Measurements from ENCODE around the gene TP53I11. TPM values are rescaled to one million over a fixed set of nuclear protein-coding genes. Genes with fewer than 3 reads are reported as not detected.

Gene TP53I11
- total and polyA plus RNA-seq, 2 donors = 10.7 to 35.8 TPM

DNA sequence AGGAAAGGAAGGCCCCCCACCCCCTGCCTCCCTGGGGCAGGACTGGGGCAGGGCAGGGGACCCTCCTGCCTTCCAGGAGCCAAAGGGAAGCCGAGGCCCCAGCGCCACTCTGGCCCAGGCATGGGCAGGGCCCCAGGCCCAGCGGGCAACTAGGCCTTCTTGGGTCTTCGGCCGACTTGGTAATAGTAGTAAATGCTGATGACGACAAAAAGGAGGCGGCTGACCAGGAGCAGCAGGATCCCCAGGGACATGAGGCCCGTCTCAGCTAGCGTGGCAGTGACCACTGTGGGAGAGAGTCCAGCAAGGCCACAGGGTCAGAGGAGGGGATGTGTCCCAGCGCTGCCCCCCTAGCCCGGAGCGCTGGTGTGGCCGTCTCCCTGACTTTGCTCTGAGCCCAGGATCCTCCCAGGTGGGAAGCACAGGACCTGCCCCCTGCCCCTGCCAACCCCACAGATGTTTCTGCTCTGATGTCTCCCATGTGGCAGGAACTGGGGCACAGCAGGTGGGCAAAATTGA is 15.9 kb downstream of the TP53I11 start:
- Histone ChIP-seq H3K27ac (ENCODE audit: low read depth) (no peak overlapping the region), H3K4me1 (ENCODE audit: insufficient read depth) (no peaks in the 10 kb centered on the region), H3K4me3 (ENCODE audit: low read depth, low read length) (no peak overlapping the region), H3K36me3 (ENCODE audit: insufficient read depth) (no peaks in the 10 kb centered on the region)
- 86% methylated on average over 13 of the region's 13 CpGs for WGBS
- no peak for DNase-seq (ENCODE audit: extremely low spot score)

DNA sequence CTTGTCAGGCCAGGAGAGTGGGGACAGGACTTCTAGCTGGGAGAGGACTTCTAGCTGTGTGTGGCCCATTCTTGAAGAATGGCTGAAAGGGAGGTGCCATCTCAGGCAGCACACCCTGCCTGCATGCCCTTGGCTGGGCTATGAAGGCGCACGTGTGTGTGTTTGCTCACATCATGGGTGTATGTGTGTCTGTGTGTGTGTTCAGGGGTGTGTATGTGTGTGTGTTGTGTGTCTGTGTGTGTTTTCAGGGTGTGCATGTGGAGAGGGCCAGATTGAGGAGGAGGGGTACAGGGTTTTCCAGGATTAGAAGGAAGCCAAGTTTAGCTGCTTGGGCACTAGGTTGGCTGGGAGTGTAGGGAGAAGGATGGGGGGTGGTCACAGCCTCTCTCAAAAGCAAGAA is 16.6 kb downstream of the TP53I11 start:
- no peak overlapping the region for H3K4me3 ChIP-seq (ENCODE audit: low read depth, low read length)
- no peaks in the 10 kb centered on the region for H3K36me3 ChIP-seq (ENCODE audit: insufficient read depth)
- no peak overlapping the region for H3K27ac ChIP-seq (ENCODE audit: low read depth)
- WGBS = 75% methylated on average over 2 of the region's 2 CpGs
- DNase-seq (ENCODE audit: extremely low spot score) = no peak
- no peaks in the 10 kb centered on the region for H3K4me1 ChIP-seq (ENCODE audit: insufficient read depth)

GRCh38 chr11:44931466-44931865 is 19.2 kb downstream of the TP53I11 start:
- WGBS = 91% methylated on average over 3 of the region's 3 CpGs
- no peak overlapping the region for H3K4me3 ChIP-seq (ENCODE audit: low read depth, low read length)
- no peak for DNase-seq (ENCODE audit: extremely low spot score)
- no peaks in the 10 kb centered on the region for H3K4me1 ChIP-seq (ENCODE audit: insufficient read depth)
- no peaks in the 10 kb centered on the region for H3K36me3 ChIP-seq (ENCODE audit: insufficient read depth)
- H3K27ac ChIP-seq (ENCODE audit: low read depth) = no peak overlapping the region

DNA sequence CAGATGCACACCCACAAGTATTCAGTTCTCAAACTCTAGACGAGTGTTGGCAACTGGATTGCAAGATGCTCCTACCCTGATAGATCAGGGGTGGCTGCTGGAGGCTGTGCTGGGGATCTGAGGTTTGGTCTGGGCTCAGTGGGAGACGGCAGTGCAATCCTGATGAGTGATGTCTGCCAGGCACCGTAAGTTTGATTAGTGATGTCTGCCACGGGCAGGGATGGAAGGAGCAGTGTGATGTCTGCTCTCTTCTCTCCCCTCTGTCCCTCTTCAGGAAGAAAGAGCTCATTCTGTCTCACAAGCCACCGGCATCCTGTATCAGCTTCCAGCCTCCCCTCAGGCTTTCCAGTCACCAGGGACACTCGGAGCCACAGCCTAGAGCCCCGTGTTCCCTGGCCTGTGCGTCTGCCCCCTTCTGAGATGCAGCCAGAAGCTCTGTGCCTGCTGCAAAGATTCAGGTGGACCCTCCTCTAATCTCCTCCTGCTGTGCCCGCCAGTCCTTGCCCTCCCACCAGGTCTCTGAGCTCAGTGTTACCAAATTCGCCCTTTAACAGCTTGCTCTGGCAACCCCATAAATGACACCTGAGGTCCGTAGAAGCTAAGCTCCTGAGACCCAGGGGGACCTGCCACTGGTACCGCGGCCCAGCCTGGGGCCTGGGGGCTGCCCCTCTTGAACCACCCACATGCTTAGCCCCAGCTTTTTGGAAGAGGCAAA is 19.9 kb downstream of the TP53I11 start:
- 70% methylated on average over 13 of the region's 13 CpGs for WGBS
- no peaks in the 10 kb centered on the region for H3K36me3 ChIP-seq (ENCODE audit: insufficient read depth)
- no peak for DNase-seq (ENCODE audit: extremely low spot score)

GRCh38 chr11:44928816-44929215 is 21.9 kb downstream of the TP53I11 start:
- Histone ChIP-seq H3K27ac (ENCODE audit: low read depth) (no peak overlapping the region), H3K36me3 (ENCODE audit: insufficient read depth) (no peaks in the 10 kb centered on the region), H3K4me3 (ENCODE audit: low read depth, low read length) (no peak overlapping the region), H3K4me1 (ENCODE audit: insufficient read depth) (no peaks in the 10 kb centered on the region)
- 66% methylated on average over 4 of the region's 4 CpGs for WGBS
- no peak for DNase-seq (ENCODE audit: extremely low spot score)

More for the DNA sequence above, 19.9 kb downstream of the TP53I11 start:
- Histone ChIP-seq H3K4me1 (ENCODE audit: insufficient read depth) (no peaks in the 10 kb centered on the region), H3K4me3 (ENCODE audit: low read depth, low read length) (no peak overlapping the region), H3K27ac (ENCODE audit: low read depth) (no peak overlapping the region)

DNA sequence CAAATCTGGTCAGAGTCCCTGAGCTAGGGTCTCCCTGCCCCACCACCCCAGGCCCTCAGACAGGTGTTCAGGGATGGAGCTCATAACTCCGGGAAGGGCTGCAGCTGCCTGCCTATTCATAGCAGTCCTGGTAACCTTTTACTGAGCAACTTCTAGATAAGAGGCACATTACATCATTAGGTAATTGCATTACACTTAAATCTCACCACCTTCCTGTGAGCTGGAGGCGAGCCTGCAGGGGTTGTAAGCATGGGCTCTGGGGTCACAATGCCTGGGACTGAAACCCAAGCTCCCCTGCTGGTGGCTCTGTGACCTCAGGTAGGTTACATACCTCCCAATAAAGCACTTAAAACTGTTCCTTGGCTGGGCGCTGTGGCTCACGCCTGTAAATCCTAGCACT is 22.5 kb downstream of the TP53I11 start:
- no peak overlapping the region for H3K27ac ChIP-seq (ENCODE audit: low read depth)
- no peaks in the 10 kb centered on the region for H3K36me3 ChIP-seq (ENCODE audit: insufficient read depth)
- WGBS = 85% methylated on average over 4 of the region's 4 CpGs

GRCh38 chr11:44927174-44927661 is 23.5 kb downstream of the TP53I11 start:
- Histone ChIP-seq H3K4me1 (ENCODE audit: insufficient read depth) (no peaks in the 10 kb centered on the region), H3K4me3 (ENCODE audit: low read depth, low read length) (no peak overlapping the region), H3K36me3 (ENCODE audit: insufficient read depth) (no peaks in the 10 kb centered on the region), H3K27ac (ENCODE audit: low read depth) (no peak overlapping the region)
- 35% methylated on average over 16 of the region's 16 CpGs for WGBS
- no peak for DNase-seq (ENCODE audit: extremely low spot score)

More for the DNA sequence above, 22.5 kb downstream of the TP53I11 start:
- no peak overlapping the region for H3K4me3 ChIP-seq (ENCODE audit: low read depth, low read length)
- no peak for DNase-seq (ENCODE audit: extremely low spot score)
- H3K4me1 ChIP-seq (ENCODE audit: insufficient read depth) = no peaks in the 10 kb centered on the region

DNA sequence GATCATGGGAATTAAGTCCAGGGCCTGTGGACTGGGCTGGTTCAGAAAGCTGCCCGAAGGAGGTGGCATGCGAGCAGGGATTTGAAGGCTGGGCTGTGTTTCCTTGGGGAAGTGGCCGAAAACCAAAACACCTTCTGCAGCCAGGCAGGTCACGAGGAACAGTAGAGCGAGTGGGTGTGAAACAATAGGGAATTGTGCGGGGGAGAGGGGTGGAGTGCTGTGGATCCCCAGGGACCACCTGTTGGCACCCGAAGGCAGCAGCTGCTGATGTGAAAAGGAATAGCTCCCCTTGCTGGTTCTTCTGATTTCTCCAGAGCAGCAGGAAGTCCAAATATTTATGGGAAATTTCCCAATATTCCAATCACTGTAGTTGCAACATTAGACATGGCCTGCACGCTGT is 24.6 kb downstream of the TP53I11 start:
- WGBS = 78% methylated on average over 8 of the region's 8 CpGs
- Histone ChIP-seq H3K27ac (ENCODE audit: low read depth) (no peak overlapping the region), H3K4me3 (ENCODE audit: low read depth, low read length) (no peak overlapping the region), H3K4me1 (ENCODE audit: insufficient read depth) (no peaks in the 10 kb centered on the region), H3K36me3 (ENCODE audit: insufficient read depth) (no peaks in the 10 kb centered on the region)
- no peak for DNase-seq (ENCODE audit: extremely low spot score)

GRCh38 chr11:44923806-44924205 is 26.9 kb downstream of the TP53I11 start:
- DNase-seq (ENCODE audit: extremely low spot score) = no peak
- 87% methylated on average over 3 of the region's 3 CpGs for WGBS
- Histone ChIP-seq H3K36me3 (ENCODE audit: insufficient read depth) (no peaks in the 10 kb centered on the region), H3K4me1 (ENCODE audit: insufficient read depth) (no peaks in the 10 kb centered on the region), H3K4me3 (ENCODE audit: low read depth, low read length) (no peak overlapping the region), H3K27ac (ENCODE audit: low read depth) (no peak overlapping the region)

DNA sequence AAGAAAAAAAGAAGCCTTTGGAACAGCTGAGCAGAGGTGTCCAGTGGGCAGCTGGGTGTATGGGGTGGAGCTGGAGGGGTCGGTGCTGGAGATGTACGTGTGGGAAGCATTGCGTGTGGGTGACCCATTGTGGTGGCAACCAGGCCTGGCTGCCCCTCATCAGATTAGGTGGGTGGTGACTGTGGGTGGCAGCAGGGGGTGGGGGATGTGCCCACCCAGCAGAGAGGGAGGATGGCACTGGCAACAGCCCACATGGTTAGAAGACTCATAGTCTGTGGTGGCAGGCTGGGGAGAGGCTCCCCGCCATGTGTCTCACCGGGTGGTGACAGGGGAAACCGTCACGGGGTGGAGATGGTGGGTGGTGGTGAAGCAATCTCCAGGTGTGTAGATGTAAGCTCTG is 27.6 kb downstream of the TP53I11 start:
- H3K27ac ChIP-seq (ENCODE audit: low read depth) = no peak overlapping the region
- H3K4me3 ChIP-seq (ENCODE audit: low read depth, low read length) = no peak overlapping the region
- H3K4me1 ChIP-seq (ENCODE audit: insufficient read depth) = no peaks in the 10 kb centered on the region
- no peaks in the 10 kb centered on the region for H3K36me3 ChIP-seq (ENCODE audit: insufficient read depth)
- no peak for DNase-seq (ENCODE audit: extremely low spot score)
- 73% methylated on average over 7 of the region's 7 CpGs for WGBS

GRCh38 chr11:44920451-44920850 is 30.2 kb downstream of the TP53I11 start:
- Histone ChIP-seq H3K36me3 (ENCODE audit: insufficient read depth) (no peaks in the 10 kb centered on the region), H3K4me3 (ENCODE audit: low read depth, low read length) (no peak overlapping the region), H3K4me1 (ENCODE audit: insufficient read depth) (no peaks in the 10 kb centered on the region), H3K27ac (ENCODE audit: low read depth) (no peak overlapping the region)
- DNase-seq (ENCODE audit: extremely low spot score) = no peak
- 72% methylated on average over 7 of the region's 7 CpGs for WGBS

- H3K4me1 ChIP-seq (ENCODE audit: insufficient read depth) = no peaks in the 10 kb centered on the region
- H3K27ac ChIP-seq (ENCODE audit: low read depth) = no peak overlapping the region
- 97% methylated on average over 4 of the region's 4 CpGs for WGBS
- DNase-seq (ENCODE audit: extremely low spot score) = no peak
- no peak overlapping the region for H3K4me3 ChIP-seq (ENCODE audit: low read depth, low read length)
- H3K36me3 ChIP-seq (ENCODE audit: insufficient read depth) = no peaks in the 10 kb centered on the region
Measured at GRCh38 chr11:44917741-44918140, 32.9 kb downstream of the TP53I11 start.

- no peaks in the 10 kb centered on the region for H3K36me3 ChIP-seq (ENCODE audit: insufficient read depth)
- 88% methylated on average over 10 of the region's 10 CpGs for whole genome bisulfite sequencing
- no peak overlapping the region for H3K4me3 ChIP-seq (ENCODE audit: low read depth, low read length)
- no peaks in the 10 kb centered on the region for H3K4me1 ChIP-seq (ENCODE audit: insufficient read depth)
- no peak overlapping the region for H3K27ac ChIP-seq (ENCODE audit: low read depth)
- DNase-seq (ENCODE audit: extremely low spot score) = no peak
Measured at GRCh38 chr11:44916801-44917385, 33.8 kb downstream of the TP53I11 start.

DNA sequence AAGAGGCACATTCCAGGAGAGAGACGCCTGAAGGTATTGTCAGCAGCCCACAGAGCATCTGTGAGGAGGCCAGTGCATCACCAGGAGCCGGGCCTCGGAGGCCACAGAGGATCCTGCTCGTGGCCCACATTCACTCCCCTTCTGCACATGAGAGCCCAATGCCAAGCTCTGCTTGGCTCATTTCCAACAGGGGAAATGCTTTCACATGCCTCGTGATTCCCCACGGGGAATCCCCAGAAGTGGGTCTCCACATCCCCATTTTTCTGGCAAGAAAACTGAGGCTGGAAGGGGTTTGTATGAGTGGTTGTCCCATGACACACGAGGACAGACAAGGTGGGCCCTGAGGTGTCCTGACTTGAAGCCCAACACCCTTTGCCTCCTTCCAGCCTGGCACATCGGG is 34.4 kb downstream of the TP53I11 start:
- no peaks in the 10 kb centered on the region for H3K36me3 ChIP-seq (ENCODE audit: insufficient read depth)
- H3K27ac ChIP-seq (ENCODE audit: low read depth) = no peak overlapping the region
- DNase-seq (ENCODE audit: extremely low spot score) = no peak
- 72% methylated on average over 8 of the region's 8 CpGs for WGBS
- no peak overlapping the region for H3K4me3 ChIP-seq (ENCODE audit: low read depth, low read length)
- no peaks in the 10 kb centered on the region for H3K4me1 ChIP-seq (ENCODE audit: insufficient read depth)

Data from urinary bladder (tissue), 4 donors.